Natural killer cell treated with Interleukin-12 subunit alpha and Interleukin-12 subunit beta and Interleukin-15 and Interleukin-18, amount 100 ng/mL, for 72 hours (primary cell): ENCODE measurements around the gene DNAH17. TPM values are rescaled to one million over a fixed set of nuclear protein-coding genes. Genes with fewer than 3 reads are reported as not detected.

Experiments
- ATAC-seq, 2 donors: fragments of 150-1000 bp; cut with Tn5 transposase in 1 of 2; sonication (Bioruptor Pico), chemical (Tn5 transposase) in 1 of 2; 2 replicates each; pipeline ENCODE4 v1.10.0; 2021
- DNase-seq: peaks from one replicate; pipeline ENCODE4 v3.0.0; 2022; ENCODE audit warnings: low spot score
- H3K27ac Mint-ChIP-seq, 2 donors: 1 replicate in 1 of 2; 2 replicates in 1 of 2; pipeline ENCODE4 v1.8.0; 2022; ENCODE audit warnings: mixed read lengths in 2 of 2, mild to moderate bottlenecking in 1 of 2, moderate library complexity in 1 of 2
- H3K27me3 Mint-ChIP-seq, 2 donors: 1 replicate in 1 of 2; 2 replicates in 1 of 2; pipeline ENCODE4 v1.8.0; 2022; ENCODE audit warnings: mixed read lengths in 2 of 2
- H3K36me3 Mint-ChIP-seq: one replicate; pipeline ENCODE4 v1.8.0; 2022; ENCODE audit warnings: mixed read lengths
- H3K4me1 Mint-ChIP-seq, 2 donors: 1 replicate in 1 of 2; 2 replicates in 1 of 2; pipeline ENCODE4 v1.8.0; 2022; ENCODE audit warnings: low read depth in 2 of 2, mixed read lengths in 2 of 2, mild to moderate bottlenecking in 1 of 2
- H3K4me3 Mint-ChIP-seq: one replicate; pipeline ENCODE4 v1.8.0; 2022; ENCODE audit warnings: mixed read lengths
- H3K9me3 Mint-ChIP-seq: 2 replicates; pipeline ENCODE4 v1.8.0; 2022; ENCODE audit warnings: mixed read lengths
- total RNA-seq, 2 donors: library from RNA; stranded (reverse); gene quantifications; one replicate each; pipeline ENCODE4 v1.2.3, GENCODE V29; 2022

Gene DNAH17, protein sequence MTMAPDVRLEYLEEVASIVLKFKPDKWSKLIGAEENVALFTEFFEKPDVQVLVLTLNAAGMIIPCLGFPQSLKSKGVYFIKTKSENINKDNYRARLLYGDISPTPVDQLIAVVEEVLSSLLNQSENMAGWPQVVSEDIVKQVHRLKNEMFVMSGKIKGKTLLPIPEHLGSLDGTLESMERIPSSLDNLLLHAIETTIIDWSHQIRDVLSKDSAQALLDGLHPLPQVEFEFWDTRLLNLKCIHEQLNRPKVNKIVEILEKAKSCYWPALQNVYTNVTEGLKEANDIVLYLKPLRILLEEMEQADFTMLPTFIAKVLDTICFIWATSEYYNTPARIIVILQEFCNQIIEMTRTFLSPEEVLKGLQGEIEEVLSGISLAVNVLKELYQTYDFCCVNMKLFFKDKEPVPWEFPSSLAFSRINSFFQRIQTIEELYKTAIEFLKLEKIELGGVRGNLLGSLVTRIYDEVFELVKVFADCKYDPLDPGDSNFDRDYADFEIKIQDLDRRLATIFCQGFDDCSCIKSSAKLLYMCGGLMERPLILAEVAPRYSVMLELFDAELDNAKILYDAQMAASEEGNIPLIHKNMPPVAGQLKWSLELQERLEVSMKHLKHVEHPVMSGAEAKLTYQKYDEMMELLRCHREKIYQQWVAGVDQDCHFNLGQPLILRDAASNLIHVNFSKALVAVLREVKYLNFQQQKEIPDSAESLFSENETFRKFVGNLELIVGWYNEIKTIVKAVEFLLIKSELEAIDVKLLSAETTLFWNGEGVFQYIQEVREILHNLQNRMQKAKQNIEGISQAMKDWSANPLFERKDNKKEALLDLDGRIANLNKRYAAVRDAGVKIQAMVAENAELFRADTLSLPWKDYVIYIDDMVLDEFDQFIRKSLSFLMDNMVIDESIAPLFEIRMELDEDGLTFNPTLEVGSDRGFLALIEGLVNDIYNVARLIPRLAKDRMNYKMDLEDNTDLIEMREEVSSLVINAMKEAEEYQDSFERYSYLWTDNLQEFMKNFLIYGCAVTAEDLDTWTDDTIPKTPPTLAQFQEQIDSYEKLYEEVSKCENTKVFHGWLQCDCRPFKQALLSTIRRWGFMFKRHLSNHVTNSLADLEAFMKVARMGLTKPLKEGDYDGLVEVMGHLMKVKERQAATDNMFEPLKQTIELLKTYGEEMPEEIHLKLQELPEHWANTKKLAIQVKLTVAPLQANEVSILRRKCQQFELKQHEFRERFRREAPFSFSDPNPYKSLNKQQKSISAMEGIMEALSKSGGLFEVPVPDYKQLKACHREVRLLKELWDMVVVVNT (N-terminal part only)
- under 1 TPM; 0.14 to 0.22 TPM for total RNA-seq

DNA sequence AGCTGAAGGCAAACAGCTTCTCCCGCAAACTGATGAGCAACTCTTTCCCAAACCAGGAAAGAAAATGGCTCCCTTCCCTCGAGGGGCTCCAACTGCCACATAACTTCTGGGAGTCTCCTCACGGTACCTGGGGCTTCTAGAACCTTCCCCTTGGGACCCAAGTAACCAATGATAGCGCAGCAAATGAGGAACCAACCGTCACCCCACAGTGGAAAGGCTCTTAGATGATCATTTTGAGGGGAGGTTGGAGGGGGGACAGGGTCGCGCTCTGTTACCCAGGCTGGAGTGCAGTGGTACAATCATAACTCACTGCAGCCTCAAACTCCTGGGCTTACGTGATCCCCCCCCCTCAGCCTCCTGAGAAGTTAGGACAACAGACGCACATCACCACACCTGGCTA lies at the start of gene DNAH17:
Gene DNAH17 (minus strand): TSS at position 101 of the 400 bp plus-strand sequence. CDS start 2,339 bp downstream, outside the sequence.
- H3K36me3 Mint-ChIP-seq = no peaks in the 10 kb centered on the region
- peaks cover 0 to 5% of the 10 kb centered on the region in 2 donors for H3K27me3 Mint-ChIP-seq
- ATAC-seq (no peak), DNase-seq (no peak)
- H3K27ac Mint-ChIP-seq = peak within 1 kb of the TSS in 1 of 2 donors; percentile 33
- no peaks in the 10 kb centered on the region for H3K4me1 Mint-ChIP-seq
- no peaks in the 10 kb centered on the region for H3K9me3 Mint-ChIP-seq
- H3K4me3 Mint-ChIP-seq = no peak within 1 kb of the TSS

DNA sequence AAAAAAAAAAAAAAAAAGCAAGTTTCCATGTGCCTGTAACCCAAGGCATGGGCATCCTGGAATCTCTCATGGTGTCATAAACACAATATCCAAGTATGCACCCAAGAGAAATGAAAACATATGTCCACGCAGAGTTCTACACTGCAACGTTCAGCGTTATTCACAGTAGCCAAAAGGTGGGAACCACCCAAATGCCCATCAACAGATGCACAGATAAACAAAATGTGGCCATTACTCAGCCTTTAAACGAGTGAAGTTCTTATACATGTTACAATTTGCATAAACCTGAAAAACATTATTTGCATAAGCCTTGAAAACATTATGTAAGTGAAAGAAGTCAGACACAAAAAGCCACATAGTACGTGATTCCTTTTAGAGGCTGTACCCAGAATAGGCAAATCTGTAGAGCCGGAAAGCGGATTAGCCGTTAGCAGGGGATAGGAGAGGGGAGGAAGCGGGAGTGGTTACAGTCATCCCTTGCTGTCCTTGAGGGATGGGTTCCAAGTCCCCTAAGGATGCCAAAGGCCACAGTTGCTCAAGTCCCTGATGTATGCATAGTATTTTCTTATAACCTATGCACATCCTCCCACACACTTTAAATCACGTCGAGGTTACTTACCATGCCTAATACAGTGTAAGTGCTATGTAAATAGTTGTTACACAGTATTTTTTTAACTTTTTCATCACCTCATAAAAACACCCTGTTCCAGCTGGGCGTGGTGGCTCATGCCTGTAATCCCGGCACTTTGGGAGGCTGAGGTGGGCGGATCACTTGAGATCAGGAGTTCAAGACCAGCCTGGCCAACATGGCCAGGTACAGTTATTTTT lies 47.3 kb upstream of the DNAH17 start:
- H3K27ac Mint-ChIP-seq = no peak overlapping the region
- no peak overlapping the region for H3K4me3 Mint-ChIP-seq
- H3K27me3 Mint-ChIP-seq = no peaks in the 10 kb centered on the region
- DNase-seq = no peak
- H3K9me3 Mint-ChIP-seq = no peaks in the 10 kb centered on the region
- no peak for ATAC-seq
- no peaks in the 10 kb centered on the region for H3K36me3 Mint-ChIP-seq
- no peaks in the 10 kb centered on the region for H3K4me1 Mint-ChIP-seq

DNA sequence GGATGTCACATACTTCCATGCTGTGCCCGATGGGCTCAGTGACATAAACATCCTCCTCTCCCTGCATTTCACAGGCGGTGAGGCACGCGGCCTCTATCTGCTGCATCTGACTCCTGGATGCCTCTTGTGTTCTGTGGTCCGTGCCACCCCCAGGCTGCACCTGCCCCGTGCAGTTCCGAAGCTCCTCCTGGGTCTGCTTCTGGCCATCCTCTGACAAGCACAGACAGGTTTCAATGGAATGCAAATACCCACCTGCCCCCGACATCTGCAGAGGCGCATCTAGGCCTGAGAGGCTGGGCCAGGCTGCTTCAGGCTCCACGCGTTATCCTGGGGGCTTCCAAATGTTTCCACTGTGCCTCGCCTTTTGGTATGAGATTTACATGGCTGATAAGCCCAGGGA lies 46.3 kb upstream of the DNAH17 start:
- DNase-seq (no peak), ATAC-seq (no peak)
- Mint-ChIP-seq H3K4me1 (no peaks in the 10 kb centered on the region), H3K9me3 (no peaks in the 10 kb centered on the region), H3K27me3 (no peaks in the 10 kb centered on the region), H3K36me3 (no peaks in the 10 kb centered on the region), H3K27ac (no peak overlapping the region), H3K4me3 (no peak overlapping the region)

DNA sequence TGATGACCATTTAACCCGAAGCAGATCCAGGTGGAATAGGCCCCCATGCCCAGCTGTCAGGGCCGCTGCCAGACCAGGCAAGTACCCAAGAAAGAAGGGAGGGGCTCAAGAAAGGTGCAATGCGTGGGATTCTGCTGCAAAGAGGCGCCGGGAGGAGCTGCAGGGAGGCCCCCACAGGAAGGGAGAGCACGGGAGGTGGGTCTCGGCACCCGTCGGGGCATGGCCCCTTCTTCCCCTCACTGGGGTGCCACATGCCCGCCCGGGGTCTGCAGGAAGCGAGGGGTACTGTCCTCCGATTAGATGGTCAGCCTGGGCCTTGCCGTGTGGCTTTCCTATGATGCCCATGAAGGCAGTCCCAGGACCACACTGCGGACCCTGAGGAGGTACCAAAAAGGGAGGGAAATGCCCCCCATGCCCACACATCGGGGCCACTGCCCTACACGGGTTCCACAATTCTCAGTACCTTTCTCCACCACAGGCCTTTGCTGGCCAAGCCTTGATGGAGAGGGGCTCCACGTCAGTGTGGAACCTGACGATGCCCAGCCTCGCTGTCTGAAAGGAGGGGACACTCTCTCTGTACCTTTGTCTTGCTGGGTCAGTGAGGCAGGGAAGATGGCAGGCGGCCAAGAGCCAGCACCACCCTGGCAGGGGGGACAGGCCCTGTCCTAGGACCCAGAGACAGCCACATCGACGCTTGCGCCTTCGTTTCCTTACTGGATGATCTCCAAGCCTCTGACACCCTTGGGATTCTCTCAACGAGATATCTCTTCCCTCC lies 45.5 kb upstream of the DNAH17 start:
- no peak for DNase-seq

DNA sequence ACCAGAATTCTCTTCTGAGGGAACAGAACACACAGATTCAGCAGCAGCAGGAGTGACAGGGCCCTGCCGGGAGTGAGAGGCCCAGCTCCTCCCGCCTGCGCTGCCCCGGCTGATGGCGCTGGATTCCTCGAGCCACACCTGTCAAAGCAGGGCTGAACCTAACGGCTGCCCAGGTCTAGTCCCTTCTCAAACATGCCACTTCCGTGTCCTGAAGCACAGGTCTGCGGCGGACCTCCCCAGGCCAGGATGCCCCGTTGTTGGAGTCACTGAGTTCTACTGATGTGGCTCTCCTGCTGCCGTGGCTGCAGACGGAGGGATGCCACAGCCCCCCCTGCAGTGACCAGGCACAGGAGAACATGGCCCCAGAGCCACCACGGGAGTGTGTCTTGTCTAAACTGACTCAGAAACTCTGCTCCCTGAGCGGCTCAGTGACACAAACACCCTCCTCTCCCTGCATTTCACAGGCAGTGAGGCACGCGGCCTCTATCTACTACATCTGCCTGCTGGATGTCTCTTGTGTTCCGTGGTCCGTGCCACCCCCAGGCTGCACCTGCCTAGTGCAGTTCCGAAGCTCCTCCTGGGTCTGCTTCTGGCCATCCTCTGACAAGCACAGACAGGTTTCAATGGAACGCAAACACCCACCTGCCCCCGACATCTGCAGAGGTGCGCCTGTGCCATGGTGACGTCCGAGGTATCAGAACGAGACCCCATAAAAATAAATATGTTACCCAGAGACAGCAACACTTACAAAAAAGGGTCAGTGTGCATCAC lies 44.7 kb upstream of the DNAH17 start:
- ATAC-seq (peak in 1 of 2 donors; percentile 24), DNase-seq (no peak)
- H3K27me3 Mint-ChIP-seq = no peaks in the 10 kb centered on the region
- peaks cover 0 to 5% of the 10 kb centered on the region in 2 donors for H3K4me1 Mint-ChIP-seq
- peak overlapping the region in 1 of 2 donors; percentile 16 for H3K27ac Mint-ChIP-seq
- no peak overlapping the region for H3K4me3 Mint-ChIP-seq
- H3K36me3 Mint-ChIP-seq = no peaks in the 10 kb centered on the region
- H3K9me3 Mint-ChIP-seq = no peaks in the 10 kb centered on the region

More for the DNA sequence above, 45.5 kb upstream of the DNAH17 start:
- peak overlapping the region in 1 of 2 donors; percentile 16 for H3K27ac Mint-ChIP-seq
- H3K36me3 Mint-ChIP-seq = no peaks in the 10 kb centered on the region
- H3K4me3 Mint-ChIP-seq = no peak overlapping the region
- peaks cover 0 to 4% of the 10 kb centered on the region in 2 donors for H3K4me1 Mint-ChIP-seq
- no peaks in the 10 kb centered on the region for H3K27me3 Mint-ChIP-seq
- ATAC-seq = no peak
- no peaks in the 10 kb centered on the region for H3K9me3 Mint-ChIP-seq

DNA sequence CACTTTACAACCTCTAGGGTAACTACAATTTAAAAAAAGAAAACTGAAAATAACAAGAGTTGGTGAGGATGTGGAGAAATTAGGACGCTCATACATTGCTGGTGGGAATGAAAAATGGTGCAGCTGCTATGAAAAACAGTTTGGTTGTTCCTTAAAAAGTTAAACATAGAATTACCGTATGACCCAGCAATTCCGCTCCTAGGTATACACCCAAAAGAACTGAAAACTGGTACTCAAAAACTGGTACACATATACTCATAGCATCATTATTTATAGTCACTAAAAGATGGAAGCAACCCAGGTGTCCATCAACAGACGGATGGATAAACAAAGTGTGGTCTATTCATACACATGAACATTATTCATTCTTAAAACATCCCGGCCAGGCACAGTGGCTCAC lies 42.9 kb upstream of the DNAH17 start:
- Mint-ChIP-seq H3K27ac (no peak overlapping the region), H3K9me3 (no peaks in the 10 kb centered on the region), H3K4me1 (peaks cover 0 to 5% of the 10 kb centered on the region in 2 donors), H3K27me3 (no peaks in the 10 kb centered on the region), H3K36me3 (no peaks in the 10 kb centered on the region), H3K4me3 (no peak overlapping the region)
- ATAC-seq = no peak
- DNase-seq = no peak

DNA sequence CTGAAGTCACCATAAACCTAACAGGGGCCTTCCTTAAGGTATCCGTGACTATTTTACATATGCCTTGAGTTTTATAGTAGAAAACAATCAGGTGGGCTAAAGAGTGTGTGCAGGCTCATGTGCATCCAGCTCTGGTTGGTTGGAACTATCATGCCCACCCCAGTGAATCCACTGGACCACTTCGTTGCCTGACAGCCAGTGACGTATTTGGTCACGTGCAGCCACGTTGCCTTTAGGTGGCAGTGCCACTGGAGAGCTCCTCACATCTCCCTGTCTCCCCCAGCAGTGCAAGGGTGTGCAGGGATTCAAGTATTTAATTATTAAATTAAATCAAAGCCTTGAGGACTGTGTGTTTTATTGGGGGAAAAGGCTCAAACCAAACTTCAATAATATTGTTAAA lies 42.1 kb upstream of the DNAH17 start:
- ATAC-seq = no peak

DNA sequence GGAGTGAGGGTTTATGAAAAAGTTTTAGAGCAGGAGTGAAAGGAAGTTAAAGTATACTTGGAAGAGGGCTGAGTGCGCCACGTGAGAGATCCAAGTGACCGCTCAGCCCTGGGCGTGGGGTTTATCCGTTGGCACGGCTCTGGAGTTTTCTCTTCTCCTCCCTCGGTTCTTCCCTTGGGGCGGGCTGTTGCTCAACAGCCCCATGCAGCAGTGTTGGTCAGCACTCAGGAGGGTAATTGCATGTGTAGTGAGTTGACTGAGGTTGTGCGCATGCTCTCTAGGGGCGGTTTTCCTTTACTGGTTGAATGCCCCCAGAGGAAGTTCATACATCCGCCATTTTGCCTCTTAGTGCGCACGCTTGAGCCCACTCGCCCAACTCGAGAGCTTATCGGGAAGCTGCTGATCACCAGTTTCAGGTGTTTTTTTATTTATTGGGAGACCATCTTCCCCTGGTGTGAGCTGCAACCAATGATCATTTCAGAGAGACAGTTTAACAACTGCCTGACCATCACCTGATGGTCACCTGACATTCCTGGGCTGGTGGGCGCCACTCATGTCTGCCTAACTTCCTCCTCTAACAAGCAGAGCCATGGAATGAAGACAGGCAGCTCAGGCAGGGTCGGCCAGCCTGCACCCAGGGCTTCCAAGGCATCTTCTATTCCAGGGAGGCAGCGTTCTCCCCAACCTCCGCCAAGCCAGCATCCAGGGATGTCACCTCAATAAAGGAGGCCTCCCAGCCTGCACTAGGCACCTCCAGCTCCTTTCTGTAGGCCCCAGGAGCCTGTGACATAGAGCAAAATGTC lies 41.3 kb upstream of the DNAH17 start:
- no peak overlapping the region for H3K27ac Mint-ChIP-seq
- ATAC-seq (no peak), DNase-seq (no peak)
- H3K36me3 Mint-ChIP-seq = no peaks in the 10 kb centered on the region
- H3K27me3 Mint-ChIP-seq = no peaks in the 10 kb centered on the region
- H3K4me3 Mint-ChIP-seq = no peak overlapping the region
- no peaks in the 10 kb centered on the region for H3K9me3 Mint-ChIP-seq
- H3K4me1 Mint-ChIP-seq = peaks cover 0 to 5% of the 10 kb centered on the region in 2 donors

More for the DNA sequence above, 42.1 kb upstream of the DNAH17 start:
- Mint-ChIP-seq H3K4me1 (peaks cover 0 to 5% of the 10 kb centered on the region in 2 donors), H3K36me3 (no peaks in the 10 kb centered on the region), H3K9me3 (no peaks in the 10 kb centered on the region), H3K4me3 (no peak overlapping the region), H3K27ac (no peak overlapping the region), H3K27me3 (no peaks in the 10 kb centered on the region)
- DNase-seq = no peak

DNA sequence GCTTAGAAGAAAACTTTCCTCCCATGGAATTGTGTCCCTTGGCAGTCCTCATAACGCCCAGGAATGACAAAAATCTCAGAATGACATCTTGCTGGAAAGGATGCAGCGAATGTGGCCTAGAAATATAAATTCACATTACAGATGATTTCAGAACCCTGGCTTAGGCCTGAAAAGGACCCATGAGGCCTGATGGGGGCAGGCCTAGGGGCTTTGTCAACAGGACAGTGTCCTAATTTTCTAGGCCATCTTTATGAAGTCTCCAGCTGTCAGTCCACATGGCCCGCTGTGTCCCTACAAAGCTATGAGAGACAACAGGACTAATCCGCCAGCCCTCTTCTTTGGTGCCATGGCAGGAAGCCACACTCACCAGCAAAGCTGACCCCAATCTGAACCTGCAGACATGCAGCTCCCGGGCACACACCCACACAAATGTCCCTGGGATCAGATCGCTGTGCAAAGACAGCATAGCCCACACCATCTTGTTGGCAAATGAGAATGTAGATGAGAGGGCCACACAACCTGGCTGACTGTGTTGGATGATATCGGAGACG lies 40.4 kb upstream of the DNAH17 start:
- H3K4me1 Mint-ChIP-seq = peaks cover 0 to 5% of the 10 kb centered on the region in 2 donors

DNA sequence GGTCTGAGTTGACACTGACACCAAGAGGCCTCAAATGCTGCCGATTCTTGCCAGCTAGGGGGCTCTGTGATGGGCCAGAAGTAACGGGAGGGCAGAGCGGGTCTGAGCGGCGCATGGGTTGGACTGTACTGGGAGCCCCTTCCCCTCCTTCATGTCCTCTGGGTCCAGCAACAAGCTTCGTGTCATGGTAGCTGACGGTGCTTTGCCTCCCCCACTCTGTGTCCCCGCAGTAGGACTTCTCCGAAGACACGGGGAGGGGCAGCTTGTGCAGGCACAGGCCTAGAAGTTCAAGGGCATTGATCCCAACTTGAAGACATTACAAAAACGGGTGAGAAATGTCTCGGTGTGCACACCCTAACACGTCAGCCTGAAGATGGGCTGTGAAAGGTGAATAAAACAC lies 39.8 kb upstream of the DNAH17 start:
- Mint-ChIP-seq H3K27ac (no peak overlapping the region), H3K4me1 (peaks cover 0 to 5% of the 10 kb centered on the region in 2 donors), H3K4me3 (no peak overlapping the region), H3K27me3 (no peaks in the 10 kb centered on the region), H3K36me3 (no peaks in the 10 kb centered on the region), H3K9me3 (no peaks in the 10 kb centered on the region)
- DNase-seq (no peak), ATAC-seq (no peak)

More for the DNA sequence above, 40.4 kb upstream of the DNAH17 start:
- H3K27me3 Mint-ChIP-seq = no peaks in the 10 kb centered on the region
- H3K4me3 Mint-ChIP-seq = no peak overlapping the region
- no peaks in the 10 kb centered on the region for H3K36me3 Mint-ChIP-seq
- H3K27ac Mint-ChIP-seq = no peak overlapping the region
- no peaks in the 10 kb centered on the region for H3K9me3 Mint-ChIP-seq
- ATAC-seq (no peak), DNase-seq (no peak)

DNA sequence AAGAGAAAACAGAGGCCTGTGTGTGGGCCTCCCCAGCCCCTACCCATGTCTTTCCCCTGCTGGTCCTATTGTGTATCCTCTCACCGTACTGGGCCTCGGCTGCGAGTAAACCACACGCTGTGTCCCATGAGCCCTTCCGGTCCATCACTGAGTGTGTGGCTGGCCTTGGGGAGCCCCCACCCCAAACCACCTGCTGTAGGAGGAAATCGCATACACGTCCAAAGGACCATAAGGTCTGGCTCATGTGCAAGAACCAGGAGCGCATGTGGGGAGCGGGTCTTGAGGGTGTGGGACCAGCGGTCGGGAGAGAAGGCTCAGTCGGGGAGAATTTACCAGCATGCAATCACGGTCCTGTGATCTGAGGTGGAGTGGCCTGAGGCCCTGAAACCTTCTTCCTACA lies 38.4 kb upstream of the DNAH17 start:
- no peaks in the 10 kb centered on the region for H3K36me3 Mint-ChIP-seq
- H3K27ac Mint-ChIP-seq = no peak overlapping the region
- no peaks in the 10 kb centered on the region for H3K9me3 Mint-ChIP-seq
- H3K4me3 Mint-ChIP-seq = no peak overlapping the region
- DNase-seq = no peak
- no peaks in the 10 kb centered on the region for H3K27me3 Mint-ChIP-seq
- peaks cover 0 to 5% of the 10 kb centered on the region in 2 donors for H3K4me1 Mint-ChIP-seq
- peak in 1 of 2 donors; percentile 34 for ATAC-seq
